HEK293T (cell line): Measurements from ENCODE around the gene SYT11.
"Not testable (repeated sequence)": the region's sequence is repeated elsewhere in the genome, so short reads cannot be mapped to it uniquely, and the experiment has no call there.

Source experiments
- CTCF ChIA-PET: fragments of 350-600 bp; formaldehyde crosslinking; extraction: SDS; loops from one replicate; lab custom pipeline; 2021; ENCODE audit warnings: antibody characterized with exemption, inconsistent platforms; lab: Yijun Ruan, JAX
- POLR2A ChIA-PET: fragments of 350-600 bp; formaldehyde crosslinking; extraction: SDS; loops from one replicate; lab custom pipeline; 2020; ENCODE audit warnings: antibody characterized with exemption, inconsistent platforms; lab: Yijun Ruan, JAX
- DNase-seq: peaks from one replicate; pipeline ENCODE4 v3.0.0; 2012; ENCODE audit warnings: mixed read lengths; ENCODE audit errors: extremely low spot score
- ARNT ChIP-seq: fragments of 450-650 bp; IDR thresholded peaks from 2 replicates; pipeline ENCODE4 v1.6.1; 2017; ENCODE audit warnings: mild to moderate bottlenecking
- BHLHE40 ChIP-seq: fragments of 450-650 bp; IDR thresholded peaks from 2 replicates; pipeline ENCODE4 v1.6.1; 2016; ENCODE audit warnings: mild to moderate bottlenecking, moderate library complexity, borderline replicate concordance
- CTBP1 ChIP-seq: fragments of 450-650 bp; IDR thresholded peaks from 2 replicates; pipeline ENCODE4 v1.6.1; 2016; ENCODE audit warnings: borderline replicate concordance
- ELF4 ChIP-seq: fragments of 450-650 bp; IDR thresholded peaks from 2 replicates; pipeline ENCODE4 v1.6.1; 2017; ENCODE audit warnings: antibody characterized with exemption
- FOXA1 ChIP-seq: fragments of 450-650 bp; IDR thresholded peaks from 2 replicates; pipeline ENCODE4 v1.6.1; 2016; ENCODE audit warnings: mild to moderate bottlenecking
- FOXK2 ChIP-seq: fragments of 450-650 bp; IDR thresholded peaks from 2 replicates; pipeline ENCODE4 v1.6.1; 2016; ENCODE audit warnings: mild to moderate bottlenecking
- FOXM1 ChIP-seq: fragments of 450-650 bp; IDR thresholded peaks from 2 replicates; pipeline ENCODE4 v1.6.1; 2017; ENCODE audit warnings: mild to moderate bottlenecking, borderline replicate concordance
- HDGF ChIP-seq: fragments of 450-650 bp; IDR thresholded peaks from 2 replicates; pipeline ENCODE4 v1.6.1; 2017; ENCODE audit warnings: antibody characterized with exemption, borderline replicate concordance
- L3MBTL2 ChIP-seq: fragments of 450-650 bp; conservative IDR thresholded peaks from 2 replicates; pipeline ENCODE4 v1.6.1; 2016; ENCODE audit warnings: mild to moderate bottlenecking
- LEF1 ChIP-seq: fragments of 450-650 bp; IDR thresholded peaks from 2 replicates; pipeline ENCODE4 v1.6.1; 2017; ENCODE audit warnings: mild to moderate bottlenecking, borderline replicate concordance
- NFRKB ChIP-seq: fragments of 450-650 bp; IDR thresholded peaks from 2 replicates; pipeline ENCODE4 v1.6.1; 2016; ENCODE audit warnings: mild to moderate bottlenecking, moderate library complexity
- SP1 ChIP-seq: fragments of 450-650 bp; IDR thresholded peaks from 2 replicates; pipeline ENCODE4 v1.6.1; 2017
- SUZ12 ChIP-seq: fragments of 450-650 bp; IDR thresholded peaks from 2 replicates; pipeline ENCODE4 v1.6.1; 2016; ENCODE audit warnings: mild to moderate bottlenecking
- TARDBP ChIP-seq: fragments of 450-650 bp; IDR thresholded peaks from 2 replicates; pipeline ENCODE4 v1.6.1; 2016
- ZNF384 ChIP-seq: fragments of 450-650 bp; IDR thresholded peaks from 2 replicates; pipeline ENCODE4 v1.6.1; 2016
- TF ChIP-seq, protein P1 (sequence below): fragments of 450-650 bp; IDR thresholded peaks from 2 replicates; pipeline ENCODE4 v1.6.1; 2016

SYT11 gene

DNA sequence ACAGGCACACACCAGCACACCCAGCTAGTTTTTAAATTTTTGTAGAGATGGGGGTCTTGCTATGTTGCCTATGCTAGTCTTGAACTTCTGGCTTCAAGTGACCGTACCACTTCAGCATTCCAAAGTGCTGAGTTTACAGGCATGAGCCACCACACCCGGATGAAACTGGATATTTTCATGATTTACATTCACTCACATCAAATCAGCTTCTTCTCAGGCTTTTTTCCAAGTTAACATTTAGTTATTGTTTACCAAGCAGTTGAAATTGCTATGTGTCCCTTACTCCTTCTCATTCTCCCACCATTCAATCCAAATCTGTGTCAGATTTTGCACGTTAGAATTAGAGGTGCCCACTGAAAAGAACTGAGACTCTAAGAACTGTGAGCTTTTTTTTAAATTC lies 33.4 kb downstream of the SYT11 start:
- ChIA-PET POLR2A (interaction anchor here (1.0 to 1.9 kb wide), 3 partner anchors 10 to 33 kb away, joined by 3 to 8 read pairs (median 3); partner anchors contain the start of gene SYT11), CTCF (interaction anchor here (0.7 kb wide), 1 partner anchor 34 kb away, joined by 4 read pairs; no protein-coding TSS in a partner anchor)
- no peak for TF ChIP-seq BHLHE40
- TF ChIP-seq HDGF, result no peak
- no peak for TF ChIP-seq TARDBP
- TF ChIP-seq CTBP1, result no peak
- no peak for TF ChIP-seq ELF4
- TF ChIP-seq SP1, result no peak
- no peak for TF ChIP-seq SUZ12
- no peak for TF ChIP-seq L3MBTL2
- no peak for DNase-seq

- CTCF ChIA-PET, result interaction anchor here (0.7 kb wide), 2 partner anchors 35 to 272 kb away, joined by 3 to 4 read pairs; no protein-coding TSS in a partner anchor
These were observed 34.2 kb downstream of the SYT11 start for GRCh38 chr1:155893389-155894142.

GRCh38 chr1:155895617-155896016 lies 36.2 kb downstream of the SYT11 start:
- ChIA-PET CTCF (interaction anchor here (0.7 kb wide), 3 partner anchors 8 to 571 kb away, joined by 3 to 7 read pairs (median 4); no protein-coding TSS in a partner anchor), POLR2A (interaction anchor here (0.6 to 0.7 kb wide), 2 partner anchors 45 to 64 kb away, joined by 3 to 5 read pairs; no protein-coding TSS in a partner anchor)
- DNase-seq, result not testable (repeated sequence)

More at GRCh38 chr1:155893389-155894142, 34.2 kb downstream of the SYT11 start:
- no peak for DNase-seq
- TF ChIP-seq ARNT (no peak), L3MBTL2 (no peak), SP1 (no peak), LEF1 (no peak), TARDBP (no peak), ZNF384 (no peak), FOXK2 (no peak)
- POLR2A ChIA-PET, result interaction anchor here (1.1 to 1.9 kb wide), 3 partner anchors 15 to 34 kb away, joined by 3 to 8 read pairs (median 3); partner anchors contain the start of gene SYT11

GRCh38 chr1:155896476-155896875 lies 37.1 kb downstream of the SYT11 start:
- POLR2A ChIA-PET, DNase-seq, CTCF ChIA-PET: not testable (repeated sequence)

- TF ChIP-seq ELF4 (no peak), HDGF (no peak), NFRKB (no peak), SUZ12 (no peak), TARDBP (no peak), FOXK2 (no peak), CTBP1 (no peak), L3MBTL2 (no peak), FOXA1 (no peak), ZNF384 (no peak), FOXM1 (no peak), LEF1 (no peak), ARNT (no peak), SP1 (no peak), BHLHE40 (no peak)
- TF ChIP-seq, protein P1, sequence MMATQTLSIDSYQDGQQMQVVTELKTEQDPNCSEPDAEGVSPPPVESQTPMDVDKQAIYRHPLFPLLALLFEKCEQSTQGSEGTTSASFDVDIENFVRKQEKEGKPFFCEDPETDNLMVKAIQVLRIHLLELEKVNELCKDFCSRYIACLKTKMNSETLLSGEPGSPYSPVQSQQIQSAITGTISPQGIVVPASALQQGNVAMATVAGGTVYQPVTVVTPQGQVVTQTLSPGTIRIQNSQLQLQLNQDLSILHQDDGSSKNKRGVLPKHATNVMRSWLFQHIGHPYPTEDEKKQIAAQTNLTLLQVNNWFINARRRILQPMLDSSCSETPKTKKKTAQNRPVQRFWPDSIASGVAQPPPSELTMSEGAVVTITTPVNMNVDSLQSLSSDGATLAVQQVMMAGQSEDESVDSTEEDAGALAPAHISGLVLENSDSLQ, result no peak
- DNase-seq, result no peak
- CTCF ChIA-PET, result no interaction called here
- POLR2A ChIA-PET, result no interaction called here
These were observed 38.4 kb downstream of the SYT11 start for GRCh38 chr1:155897746-155898145.

GRCh38 chr1:155898888-155899287 lies 39.5 kb downstream of the SYT11 start:
- TF ChIP-seq, protein P1, result no peak
- TF ChIP-seq TARDBP, result no peak

DNA sequence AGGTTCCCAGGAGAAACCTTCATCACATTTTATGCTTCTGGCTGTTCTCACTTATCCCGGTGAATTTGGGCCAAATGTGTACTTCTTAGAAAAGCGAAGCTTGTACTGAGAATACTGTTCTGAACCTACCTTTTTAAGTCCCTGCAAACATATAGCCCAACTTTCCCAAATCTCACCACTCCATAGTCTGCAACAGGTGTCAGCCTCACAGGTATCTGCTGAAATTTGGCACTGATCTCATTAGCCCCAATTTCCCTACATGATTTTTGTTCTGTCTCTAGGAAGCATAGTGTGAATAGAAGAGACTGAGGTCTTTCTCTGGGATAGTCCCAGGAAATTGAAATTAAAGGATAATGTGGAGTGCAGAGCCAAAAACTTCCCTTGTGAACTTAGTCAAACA lies 40.3 kb downstream of the SYT11 start:
- TF ChIP-seq SP1 (no peak), LEF1 (no peak), ZNF384 (no peak), NFRKB (no peak), HDGF (no peak), SUZ12 (no peak), FOXM1 (no peak), L3MBTL2 (no peak), ELF4 (no peak), FOXA1 (no peak), BHLHE40 (no peak), FOXK2 (no peak), ARNT (no peak), TARDBP (no peak), CTBP1 (no peak)
- TF ChIP-seq, protein P1, result no peak
- no peak for DNase-seq
- POLR2A ChIA-PET, result interaction anchor here (1.6 kb wide), 1 partner anchor 40 kb away, joined by 5 read pairs; the partner anchor contains the start of gene SYT11
- CTCF ChIA-PET, result interaction anchor here (0.8 to 1.0 kb wide), 2 partner anchors 164 to 167 kb away, joined by 3 to 5 read pairs; no protein-coding TSS in a partner anchor

More at GRCh38 chr1:155898888-155899287, 39.5 kb downstream of the SYT11 start:
- DNase-seq, result no peak
- ChIA-PET POLR2A (interaction anchor here (1.6 kb wide), 1 partner anchor 39 kb away, joined by 5 read pairs; the partner anchor contains the start of gene SYT11), CTCF (interaction anchor here (0.8 to 1.0 kb wide), 2 partner anchors 165 to 168 kb away, joined by 3 to 5 read pairs; no protein-coding TSS in a partner anchor)
